Loucy (cell line): ENCODE data around the gene DUSP22.
A peak's percentile ranks its signal among the peaks of the same experiment; 100 is the strongest.

ENCODE experiments used
- H2AFZ ChIP-seq: fragments of 200-600 bp; sonication (generic); 2 replicates; pipeline ENCODE4 v1.6.0; 2016; ENCODE audit warnings: antibody characterized with exemption, mild to moderate bottlenecking, low read length, moderate library complexity
- H3F3A ChIP-seq: fragments of 200-600 bp; 2 replicates; pipeline ENCODE4 v1.6.0; 2016; ENCODE audit warnings: antibody characterized with exemption, low read depth, mild to moderate bottlenecking
- H3K27me3 ChIP-seq: fragments of 200-600 bp; sonication (generic); 2 replicates; pipeline ENCODE4 v1.6.1; 2014; ENCODE audit warnings: low read length, mild to moderate bottlenecking; ENCODE audit not compliant: insufficient read depth, poor library complexity, severe bottlenecking
- H3K36me3 ChIP-seq: fragments of 200-600 bp; sonication (generic); 2 replicates; pipeline ENCODE4 v1.6.1; 2016; ENCODE audit warnings: low read length; ENCODE audit not compliant: insufficient read depth
- H3K4me1 ChIP-seq: fragments of 200-600 bp; sonication (generic); 2 replicates; pipeline ENCODE4 v1.5.1; 2014; ENCODE audit warnings: low read length, mild to moderate bottlenecking; ENCODE audit not compliant: insufficient read depth, poor library complexity, severe bottlenecking
- H3K4me2 ChIP-seq: fragments of 200-600 bp; sonication (generic); 2 replicates; pipeline ENCODE4 v1.6.0; 2014; ENCODE audit warnings: antibody characterized with exemption, low read length, low read depth, mild to moderate bottlenecking; ENCODE audit not compliant: poor library complexity, severe bottlenecking
- H3K4me3 ChIP-seq: fragments of 200-600 bp; sonication (generic); 2 replicates; pipeline ENCODE4 v1.5.1; 2014; ENCODE audit warnings: low read length, mild to moderate bottlenecking, mixed read lengths; ENCODE audit not compliant: poor library complexity, severe bottlenecking
- H3K79me2 ChIP-seq: fragments of 200-600 bp; sonication (generic); 2 replicates; pipeline ENCODE4 v1.6.1; 2014; ENCODE audit warnings: low read length; ENCODE audit not compliant: insufficient read depth
- H3K9ac ChIP-seq: fragments of 200-600 bp; sonication (generic); 2 replicates; pipeline ENCODE4 v1.6.0; 2014; ENCODE audit warnings: mild to moderate bottlenecking, low read depth, low read length, moderate library complexity; ENCODE audit not compliant: poor library complexity, severe bottlenecking
- H3K9me2 ChIP-seq: fragments of 200-600 bp; sonication (generic); replicated peaks from 2 replicates; pipeline ENCODE4 v1.6.1; 2016; ENCODE audit warnings: low read depth, low read length, mixed read lengths
- H3K9me3 ChIP-seq: fragments of 200-600 bp; sonication (generic); 2 replicates; pipeline ENCODE4 v1.6.1; 2014; ENCODE audit warnings: mild to moderate bottlenecking, antibody characterized with exemption, low read length, low read depth; ENCODE audit not compliant: insufficient read depth
- H4K20me1 ChIP-seq: fragments of 200-600 bp; sonication (generic); 2 replicates; pipeline ENCODE4 v1.6.0; 2014; ENCODE audit warnings: antibody characterized with exemption, low read length, mild to moderate bottlenecking; ENCODE audit not compliant: insufficient read depth, poor library complexity, severe bottlenecking
- CTCF ChIP-seq: fragments of 200-600 bp; sonication (generic); conservative IDR thresholded peaks from 2 replicates; pipeline ENCODE4 v1.5.1; 2014; ENCODE audit warnings: mild to moderate bottlenecking, antibody characterized with exemption, low read length
- EZH2phosphoT487 ChIP-seq: fragments of 200-600 bp; IDR thresholded peaks from 2 replicates; pipeline ENCODE4 v1.6.1; 2018; ENCODE audit warnings: antibody characterized with exemption, mild to moderate bottlenecking, moderate library complexity, borderline replicate concordance

The DUSP22 gene

GRCh38 chr6:389622-390021 is 97.3 kb downstream of the DUSP22 start:
- peaks cover under 1% of the 10 kb centered on the region for H3K4me1 ChIP-seq

GRCh38 chr6:390914-391558 is 98.7 kb downstream of the DUSP22 start:
- H3K4me3 ChIP-seq = no peak overlapping the region
- no peaks in the 10 kb centered on the region for H3K79me2 ChIP-seq
- H3K9me2 ChIP-seq = no peaks in the 10 kb centered on the region
- H3K36me3 ChIP-seq = no peaks in the 10 kb centered on the region
- no peaks in the 10 kb centered on the region for H3K4me1 ChIP-seq
- H4K20me1 ChIP-seq = no peaks in the 10 kb centered on the region
- TF ChIP-seq EZH2phosphoT487 = no peak
- no peak for TF ChIP-seq CTCF
- no peaks in the 10 kb centered on the region for H3F3A ChIP-seq
- H3K27me3 ChIP-seq = no peaks in the 10 kb centered on the region
- no peaks in the 10 kb centered on the region for H3K9me3 ChIP-seq
- no peak overlapping the region for H3K4me2 ChIP-seq
- no peak overlapping the region for H2AFZ ChIP-seq
- no peak overlapping the region for H3K9ac ChIP-seq

More at GRCh38 chr6:389622-390021, 97.3 kb downstream of the DUSP22 start:
- no peaks in the 10 kb centered on the region for H3K79me2 ChIP-seq
- H3K27me3 ChIP-seq = no peaks in the 10 kb centered on the region
- H3K36me3 ChIP-seq = no peaks in the 10 kb centered on the region
- H3K9ac ChIP-seq = no peak overlapping the region
- no peaks in the 10 kb centered on the region for H3F3A ChIP-seq
- no peak overlapping the region for H3K4me2 ChIP-seq
- no peaks in the 10 kb centered on the region for H4K20me1 ChIP-seq
- H3K9me3 ChIP-seq = no peaks in the 10 kb centered on the region
- TF ChIP-seq EZH2phosphoT487 = no peak
- peak; percentile 49 for TF ChIP-seq CTCF
- no peak overlapping the region for H2AFZ ChIP-seq
- no peaks in the 10 kb centered on the region for H3K9me2 ChIP-seq
- H3K4me3 ChIP-seq = no peak overlapping the region

GRCh38 chr6:391559-392440 is 99.5 kb downstream of the DUSP22 start, which contains the start of gene IRF4:
Gene IRF4, plus strand, starts transcription at chr6:391752. Its CDS starts 1,401 bp downstream, at chr6:393153.
- H3K4me2 ChIP-seq = no peak within 1 kb of the TSS
- H3K36me3 ChIP-seq = no peaks in the 10 kb centered on the region
- H3K9ac ChIP-seq = no peak within 1 kb of the TSS
- H3K9me3 ChIP-seq = no peaks in the 10 kb centered on the region
- no peaks in the 10 kb centered on the region for H3K4me1 ChIP-seq
- no peaks in the 10 kb centered on the region for H3K9me2 ChIP-seq
- no peaks in the 10 kb centered on the region for H3K79me2 ChIP-seq
- no peaks in the 10 kb centered on the region for H4K20me1 ChIP-seq
- no peak for TF ChIP-seq CTCF
- TF ChIP-seq EZH2phosphoT487 = no peak
- H3K27me3 ChIP-seq = no peaks in the 10 kb centered on the region
- no peak within 1 kb of the TSS for H3K4me3 ChIP-seq
- H2AFZ ChIP-seq = no peak within 1 kb of the TSS
- H3F3A ChIP-seq = no peaks in the 10 kb centered on the region
